ENCODE measurements around the gene HOXD8. TPM values are rescaled to one million over a fixed set of nuclear protein-coding genes. Genes with fewer than 3 reads are reported as not detected.

Gene HOXD8
- total RNA-seq, 1 donor from 2014 or later, result 13.3 TPM

DNA sequence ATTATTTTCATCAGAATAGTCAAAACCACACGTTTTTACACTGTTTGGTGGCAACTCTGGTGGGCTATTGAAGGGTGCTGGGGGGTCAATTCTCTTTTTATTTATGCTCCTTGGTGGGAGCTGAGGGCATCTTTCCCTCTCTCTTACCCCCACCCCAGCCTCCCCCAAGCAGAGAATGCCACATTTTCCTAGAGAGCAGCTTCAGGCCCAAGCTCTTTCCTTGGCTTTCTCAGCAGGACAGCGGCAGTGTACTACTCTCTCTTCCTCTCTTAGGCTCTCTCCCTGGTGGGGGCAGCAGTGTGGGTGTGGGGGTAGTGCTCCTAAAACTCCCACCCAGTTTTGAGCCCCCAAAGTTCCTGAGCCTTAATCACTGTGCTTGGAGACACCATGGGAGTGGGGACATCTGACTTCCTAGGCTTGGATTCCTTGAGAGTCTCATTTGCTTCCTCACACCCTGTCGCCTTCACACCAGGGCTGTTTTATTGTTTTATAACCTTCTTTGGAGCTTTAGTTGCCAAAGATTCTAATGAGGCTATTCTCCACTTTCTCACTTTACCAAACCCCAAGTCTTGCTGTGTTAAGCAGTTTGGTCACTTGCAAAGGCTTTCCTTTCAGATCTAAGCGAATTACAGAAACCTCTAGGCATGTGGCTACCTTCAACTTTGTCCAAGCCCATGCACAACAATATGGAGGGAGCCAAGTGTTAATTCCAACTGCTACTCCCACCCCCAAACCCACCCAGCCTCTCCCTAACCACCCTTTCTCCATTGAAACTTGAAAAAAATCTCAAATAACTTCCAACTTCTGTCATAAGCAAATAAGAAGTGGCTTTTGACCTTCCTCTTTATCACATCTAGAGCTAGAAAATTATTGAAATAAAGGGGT is 15.8 kb downstream of the HOXD8 start:
- DNase-seq (ENCODE audit: low spot score), result no peak

DNA sequence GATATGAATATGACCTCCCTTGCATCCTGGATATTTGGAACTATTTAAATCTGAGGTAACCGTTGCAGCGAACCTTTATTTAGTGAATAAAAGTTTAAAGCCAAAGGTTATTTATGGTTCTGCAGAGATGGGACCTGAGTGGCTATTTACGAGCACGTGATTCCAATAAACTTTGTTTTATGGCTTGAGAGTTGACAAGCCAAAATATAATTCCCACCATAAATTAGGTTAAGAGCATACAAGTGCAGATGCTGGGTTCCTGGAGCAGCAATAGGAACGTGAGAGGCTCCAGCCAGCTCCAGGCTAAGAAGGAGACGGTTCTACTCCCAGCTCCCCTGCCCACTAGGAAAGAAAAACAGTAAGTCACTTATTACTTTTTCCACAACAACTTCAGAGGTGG is 16.6 kb downstream of the HOXD8 start:
- no peak for DNase-seq (ENCODE audit: low spot score)

GRCh38 chr2:176146645-176147044 is 17.1 kb downstream of the HOXD8 start:
- no peak for DNase-seq (ENCODE audit: low spot score)

- DNase-seq (ENCODE audit: low spot score), result peak; percentile 45
Observed at GRCh38 chr2:176147210-176147799, 17.8 kb downstream of the HOXD8 start.

DNA sequence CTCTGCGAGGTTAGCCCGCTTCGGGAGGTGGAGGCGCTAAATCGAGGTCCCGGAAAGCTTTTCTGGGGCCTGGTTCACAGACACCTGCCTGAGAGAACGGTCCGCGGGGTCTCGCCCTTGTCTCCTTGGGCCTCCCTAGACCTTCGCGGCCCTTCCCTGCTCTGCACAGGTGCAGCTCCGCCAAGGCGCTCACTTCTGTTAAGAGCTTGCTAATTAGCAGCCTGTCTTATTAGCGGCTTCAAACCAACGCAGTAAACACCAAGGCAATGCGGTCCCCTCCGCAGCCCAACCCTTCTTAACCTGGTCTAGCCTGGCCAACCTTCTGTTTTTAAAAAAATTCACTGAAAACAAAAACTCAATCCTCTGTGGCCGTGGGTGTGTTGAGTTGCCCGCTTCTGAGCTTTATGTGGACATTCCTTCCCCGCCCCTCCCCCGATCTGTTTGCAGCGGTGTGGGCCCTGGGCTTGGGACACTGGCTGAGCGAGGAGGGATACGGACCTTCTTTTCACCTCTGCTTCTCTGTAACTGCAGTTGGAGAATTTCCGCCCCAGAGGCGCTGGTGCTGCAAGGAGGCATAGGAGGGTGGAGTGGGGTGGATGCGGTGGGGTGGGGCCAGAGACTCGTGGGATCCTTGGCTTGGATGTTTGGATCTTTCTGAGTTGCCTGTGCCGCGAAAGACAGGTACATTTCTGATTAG is 18.4 kb downstream of the HOXD8 start:
- DNase-seq (ENCODE audit: low spot score), result peak; percentile 76

- DNase-seq (ENCODE audit: low spot score), result no peak
Observed at GRCh38 chr2:176148751-176149421, 19.4 kb downstream of the HOXD8 start.

GRCh38 chr2:176149481-176149938 is 20.0 kb downstream of the HOXD8 start:
- DNase-seq (ENCODE audit: low spot score), result peak; percentile 68

GRCh38 chr2:176149939-176150583 is 20.6 kb downstream of the HOXD8 start:
- peak; percentile 67 for DNase-seq (ENCODE audit: low spot score)

GRCh38 chr2:176150584-176151441 is 21.3 kb downstream of the HOXD8 start:
- peak; percentile 81 for DNase-seq (ENCODE audit: low spot score)

DNA sequence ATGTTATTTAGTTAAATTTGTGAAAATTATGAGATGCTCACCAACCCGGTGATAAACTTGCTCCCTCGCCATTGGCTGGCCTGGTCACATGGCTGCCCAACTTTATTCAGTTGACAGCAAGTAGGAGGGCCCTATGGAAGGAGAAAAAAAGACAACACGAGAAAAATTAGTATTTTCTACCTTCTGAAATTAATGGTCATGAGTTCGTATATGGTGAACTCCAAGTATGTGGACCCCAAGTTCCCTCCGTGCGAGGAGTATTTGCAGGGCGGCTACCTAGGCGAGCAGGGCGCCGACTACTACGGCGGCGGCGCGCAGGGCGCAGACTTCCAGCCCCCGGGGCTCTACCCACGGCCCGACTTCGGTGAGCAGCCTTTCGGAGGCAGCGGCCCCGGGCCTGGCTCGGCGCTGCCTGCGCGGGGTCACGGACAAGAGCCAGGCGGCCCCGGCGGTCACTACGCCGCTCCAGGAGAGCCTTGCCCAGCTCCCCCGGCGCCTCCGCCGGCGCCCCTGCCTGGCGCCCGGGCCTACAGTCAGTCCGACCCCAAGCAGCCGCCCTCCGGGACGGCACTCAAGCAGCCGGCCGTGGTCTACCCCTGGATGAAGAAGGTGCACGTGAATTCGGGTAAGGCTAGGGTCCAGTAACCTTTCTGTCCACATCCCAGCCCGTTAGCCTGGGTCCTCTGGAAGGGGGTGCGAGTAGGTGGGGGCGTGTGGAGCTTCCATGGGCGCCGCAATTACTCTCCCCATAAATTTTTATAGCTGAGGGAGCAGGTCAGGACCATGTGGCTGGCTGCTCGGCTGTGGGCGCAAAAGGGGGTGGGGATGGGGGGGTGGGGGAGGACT is 22.2 kb downstream of the HOXD8 start, which contains the start of gene HOXD4:
HOXD4 (plus strand) TSS at position 109 of the 846 bp plus-strand sequence; CDS start at position 193, 84 bp downstream.
- peak; percentile 73 for DNase-seq (ENCODE audit: low spot score)

- peak; percentile 80 for DNase-seq (ENCODE audit: low spot score)
Observed at GRCh38 chr2:176152350-176153181, 23.1 kb downstream of the HOXD8 start.

- DNase-seq (ENCODE audit: low spot score), result no peak
Observed at GRCh38 chr2:176154576-176155252, 25.2 kb downstream of the HOXD8 start.

- no peak for DNase-seq (ENCODE audit: low spot score)
Observed at GRCh38 chr2:176155356-176156044, 26.0 kb downstream of the HOXD8 start.

DNA sequence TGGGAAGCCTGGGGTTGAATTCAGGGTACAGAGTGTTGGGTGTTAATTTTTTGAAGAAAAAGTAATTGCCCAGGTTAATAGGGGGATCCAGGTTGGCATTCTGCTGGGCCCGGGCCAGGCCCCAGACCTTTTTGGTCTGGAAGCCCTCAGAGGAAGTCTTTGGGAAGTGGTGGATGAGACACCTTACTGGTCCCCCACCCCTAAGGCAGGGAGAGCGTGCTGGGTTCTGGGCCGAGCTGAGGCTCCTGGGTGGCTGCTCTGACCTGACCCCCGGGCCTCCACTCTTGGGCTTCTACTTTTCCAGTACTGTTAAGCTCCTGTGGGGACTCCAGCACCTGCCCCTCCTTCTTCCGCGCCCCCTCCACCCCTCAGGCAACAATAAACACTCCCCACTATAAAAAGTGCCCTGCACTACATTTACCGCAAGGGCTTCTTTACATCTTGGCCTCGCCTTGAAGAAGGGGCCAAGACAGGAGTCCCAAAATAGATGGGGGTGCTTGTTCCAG is 26.8 kb downstream of the HOXD8 start:
- DNase-seq (ENCODE audit: low spot score), result no peak

GRCh38 chr2:176156807-176157498 is 27.4 kb downstream of the HOXD8 start, which contains the start of gene HOXD3:
Gene HOXD3 (plus strand): TSS chr2:176157307. CDS start chr2:176169115, 11,808 bp downstream.
- DNase-seq (ENCODE audit: low spot score), result no peak

All from mesenteric fat pad (tissue), 1 donor.